OCI-LY3 (cell line): ENCODE results near the gene NPFF.

ENCODE experiments used
- H2AFZ ChIP-seq: fragments of 200-600, 300-600 bp; shearing (Covaris generic); 2 replicates; pipeline ENCODE4 v1.6.0; 2014; ENCODE audit warnings: antibody characterized with exemption, low read depth, low read length
- H3K27ac ChIP-seq: fragments of 200-600, 300-600 bp; sonication (generic); 2 replicates; pipeline ENCODE4 v1.5.1; 2014; ENCODE audit warnings: mild to moderate bottlenecking, low read length, moderate library complexity, mixed read lengths
- H3K27me3 ChIP-seq: fragments of 200-600, 300-600 bp; sonication (generic); 2 replicates; pipeline ENCODE4 v1.6.1; 2014; ENCODE audit warnings: low read depth, low read length, mixed read lengths
- H3K36me3 ChIP-seq: fragments of 200-600, 300-600 bp; sonication (generic); replicated peaks from 2 replicates; pipeline ENCODE3; 2014; ENCODE audit warnings: low read depth, low read length, mixed read lengths
- H3K4me1 ChIP-seq: fragments of 300-600, 200-600 bp; sonication (generic); 2 replicates; pipeline ENCODE4 v1.6.1; 2014; ENCODE audit warnings: low read length, mixed read lengths
- H3K4me2 ChIP-seq: fragments of 200-600, 300-600 bp; sonication (generic); 2 replicates; pipeline ENCODE4 v1.6.1; 2014; ENCODE audit warnings: low read length, mixed read lengths
- H3K4me3 ChIP-seq: fragments of 300-600, 200-600 bp; sonication (generic); 2 replicates; pipeline ENCODE4 v1.5.1; 2014; ENCODE audit warnings: antibody characterized with exemption, mild to moderate bottlenecking, low read length, moderate library complexity
- H3K79me2 ChIP-seq: fragments of 300-600, 200-600 bp; shearing (Covaris generic); 2 replicates; pipeline ENCODE4 v1.6.1; 2014; ENCODE audit warnings: mild to moderate bottlenecking, low read length, mixed read lengths
- H3K9ac ChIP-seq: fragments of 300-600, 200-600 bp; shearing (Covaris generic); 2 replicates; pipeline ENCODE4 v1.6.0; 2014; ENCODE audit warnings: mild to moderate bottlenecking, low read length, moderate library complexity
- H3K9me3 ChIP-seq: fragments of 200-600, 300-600 bp; shearing (Covaris generic); 2 replicates; pipeline ENCODE4 v1.6.1; 2014; ENCODE audit warnings: low read length, mixed read lengths; ENCODE audit not compliant: insufficient read depth
- H4K20me1 ChIP-seq: fragments of 200-600, 300-600 bp; sonication (generic); 2 replicates; pipeline ENCODE4 v1.6.1; 2016; ENCODE audit warnings: low read length, mixed read lengths; ENCODE audit not compliant: insufficient read depth
- EZH2phosphoT487 ChIP-seq: fragments of 200-600 bp; shearing (Covaris generic); IDR thresholded peaks from 2 replicates; pipeline ENCODE4 v1.6.1; 2018; ENCODE audit warnings: antibody characterized with exemption, mixed run types, low read depth
- TF ChIP-seq, protein P1 (sequence below): fragments of 200-600, 300-600 bp; sonication (generic); IDR thresholded peaks from 2 replicates; pipeline ENCODE4 v1.5.1; 2014; ENCODE audit warnings: antibody characterized with exemption, low read length, low read depth

The NPFF gene

DNA sequence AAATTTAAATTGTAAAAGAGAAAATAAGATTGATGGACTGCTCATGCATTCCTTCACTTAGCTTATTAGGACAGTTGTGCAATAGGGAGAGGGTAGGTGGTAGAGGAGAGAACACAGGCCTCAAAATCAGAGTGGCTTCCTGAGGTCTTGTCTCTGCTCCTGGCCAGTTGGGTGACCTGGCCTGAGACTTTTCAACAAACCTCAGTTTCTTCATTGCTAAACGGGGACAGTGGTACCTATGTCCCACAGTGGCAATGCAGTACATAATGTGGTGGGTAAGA lies 10.6 kb downstream of the NPFF start:
- TF ChIP-seq EZH2phosphoT487: no peak
- TF ChIP-seq, protein P1, sequence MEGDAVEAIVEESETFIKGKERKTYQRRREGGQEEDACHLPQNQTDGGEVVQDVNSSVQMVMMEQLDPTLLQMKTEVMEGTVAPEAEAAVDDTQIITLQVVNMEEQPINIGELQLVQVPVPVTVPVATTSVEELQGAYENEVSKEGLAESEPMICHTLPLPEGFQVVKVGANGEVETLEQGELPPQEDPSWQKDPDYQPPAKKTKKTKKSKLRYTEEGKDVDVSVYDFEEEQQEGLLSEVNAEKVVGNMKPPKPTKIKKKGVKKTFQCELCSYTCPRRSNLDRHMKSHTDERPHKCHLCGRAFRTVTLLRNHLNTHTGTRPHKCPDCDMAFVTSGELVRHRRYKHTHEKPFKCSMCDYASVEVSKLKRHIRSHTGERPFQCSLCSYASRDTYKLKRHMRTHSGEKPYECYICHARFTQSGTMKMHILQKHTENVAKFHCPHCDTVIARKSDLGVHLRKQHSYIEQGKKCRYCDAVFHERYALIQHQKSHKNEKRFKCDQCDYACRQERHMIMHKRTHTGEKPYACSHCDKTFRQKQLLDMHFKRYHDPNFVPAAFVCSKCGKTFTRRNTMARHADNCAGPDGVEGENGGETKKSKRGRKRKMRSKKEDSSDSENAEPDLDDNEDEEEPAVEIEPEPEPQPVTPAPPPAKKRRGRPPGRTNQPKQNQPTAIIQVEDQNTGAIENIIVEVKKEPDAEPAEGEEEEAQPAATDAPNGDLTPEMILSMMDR: no peak
- Histone ChIP-seq H4K20me1 (no peaks in the 10 kb centered on the region), H3K9me3 (no peaks in the 10 kb centered on the region), H2AFZ (no peak overlapping the region), H3K36me3 (no peaks in the 10 kb centered on the region), H3K4me2 (no peak overlapping the region), H3K27me3 (no peaks in the 10 kb centered on the region), H3K79me2 (peaks cover 3% of the 10 kb centered on the region), H3K9ac (no peak overlapping the region), H3K4me3 (no peak overlapping the region), H3K27ac (no peak overlapping the region), H3K4me1 (peaks cover 25% of the 10 kb centered on the region)

DNA sequence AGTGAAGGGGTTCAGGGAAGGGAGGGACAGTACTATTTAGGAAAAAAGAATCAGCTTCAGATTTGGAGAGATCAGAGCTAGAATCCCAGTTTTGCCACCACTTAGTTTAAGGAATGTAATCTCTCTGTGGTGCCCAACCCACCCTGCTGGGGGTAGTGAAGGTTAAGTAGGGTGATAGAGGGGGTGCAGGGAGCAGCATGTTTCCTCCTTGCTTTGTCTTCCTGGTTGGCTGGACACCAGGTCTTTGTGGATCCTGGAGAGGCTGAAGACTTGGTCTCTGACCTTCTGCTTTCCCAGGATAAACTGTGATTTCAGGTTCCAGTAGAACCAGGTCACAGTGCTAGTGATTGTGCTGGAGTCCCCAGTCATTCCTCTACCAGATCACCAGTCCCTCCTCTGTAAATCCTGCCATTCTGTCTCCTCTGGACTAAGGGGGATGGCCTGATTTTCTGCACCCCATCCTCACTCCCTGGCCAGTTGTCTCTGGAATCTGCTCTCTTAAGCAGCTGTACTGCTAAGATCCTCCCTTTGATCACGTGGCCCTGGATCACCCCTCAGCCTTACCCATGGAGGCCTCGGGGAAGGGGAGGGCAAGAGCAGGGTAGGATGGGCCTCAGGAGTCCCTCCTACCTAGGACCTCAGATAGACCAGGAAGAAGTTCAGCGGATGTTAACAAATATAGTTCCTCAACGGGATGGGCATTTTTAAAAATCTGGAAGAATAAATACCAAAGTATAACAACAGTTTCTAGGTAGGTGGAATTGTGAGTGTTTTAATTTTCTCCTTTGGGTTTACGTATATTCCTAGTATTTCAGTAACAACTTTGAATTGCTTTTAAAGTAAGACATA lies 11.2 kb downstream of the NPFF start:
- Histone ChIP-seq H3K9me3 (no peaks in the 10 kb centered on the region), H3K27me3 (no peaks in the 10 kb centered on the region), H3K36me3 (no peaks in the 10 kb centered on the region), H2AFZ (no peak overlapping the region), H3K9ac (no peak overlapping the region), H3K4me3 (no peak overlapping the region), H3K4me2 (no peak overlapping the region), H3K27ac (no peak overlapping the region), H3K4me1 (peaks cover 23% of the 10 kb centered on the region), H3K79me2 (no peaks in the 10 kb centered on the region), H4K20me1 (no peaks in the 10 kb centered on the region)
- TF ChIP-seq, protein P1: no peak
- TF ChIP-seq EZH2phosphoT487: no peak

DNA sequence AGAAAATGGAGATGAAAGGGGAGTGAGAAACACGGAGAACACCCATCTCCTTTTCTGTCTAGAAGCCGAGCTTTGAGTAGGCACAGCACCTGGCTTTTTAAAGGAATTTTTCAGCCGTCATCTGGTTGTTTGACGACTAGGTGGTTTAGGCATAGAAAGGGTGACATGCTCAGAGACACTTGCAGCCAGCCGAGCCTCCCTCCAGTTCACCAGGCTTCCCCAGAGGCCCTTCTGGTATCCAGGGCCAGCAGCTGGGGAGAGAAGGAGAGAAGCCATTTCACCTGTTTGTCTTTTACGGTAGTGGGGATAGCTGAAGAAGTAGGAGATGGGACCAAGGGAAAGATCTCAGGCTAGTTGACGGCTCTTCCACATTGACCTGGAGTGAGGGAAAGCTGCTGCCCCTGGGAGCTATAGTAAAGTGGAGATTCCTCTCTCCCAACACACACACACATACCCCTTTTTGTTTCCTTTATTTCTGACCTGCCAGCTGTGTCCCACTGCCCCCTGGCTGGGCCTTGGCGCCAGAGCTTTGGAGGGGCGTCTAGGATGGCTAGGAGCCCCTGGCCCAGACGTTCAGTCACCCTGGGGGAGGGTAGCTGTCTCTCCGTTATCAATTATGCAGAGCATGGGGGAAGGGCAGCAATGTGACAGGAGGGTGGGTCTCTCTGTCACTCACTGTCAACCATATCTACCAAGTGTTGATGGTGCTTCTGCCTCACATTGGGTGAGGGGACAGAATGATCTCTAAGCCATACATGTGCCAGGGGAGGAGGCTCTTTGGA lies 13.5 kb downstream of the NPFF start:
- Histone ChIP-seq H3K4me1 (peaks cover 12% of the 10 kb centered on the region), H3K79me2 (no peaks in the 10 kb centered on the region), H3K9me3 (no peaks in the 10 kb centered on the region), H3K9ac (peak overlapping the region; percentile 62), H2AFZ (peak overlapping the region; percentile 69), H3K36me3 (no peaks in the 10 kb centered on the region), H3K4me2 (peak overlapping the region; percentile 72), H3K27ac (peak overlapping the region; percentile 12; the same call in 1 of the 2 replicates), H3K27me3 (no peaks in the 10 kb centered on the region), H4K20me1 (no peaks in the 10 kb centered on the region), H3K4me3 (peak overlapping the region; percentile 82)
- TF ChIP-seq EZH2phosphoT487: no peak
- TF ChIP-seq, protein P1: no peak
